ENCODE data around the gene TSEN2.
"Not testable (repeated sequence)": the region's sequence is repeated elsewhere in the genome, so short reads cannot be mapped to it uniquely, and the experiment has no call there.

Gene TSEN2

DNA sequence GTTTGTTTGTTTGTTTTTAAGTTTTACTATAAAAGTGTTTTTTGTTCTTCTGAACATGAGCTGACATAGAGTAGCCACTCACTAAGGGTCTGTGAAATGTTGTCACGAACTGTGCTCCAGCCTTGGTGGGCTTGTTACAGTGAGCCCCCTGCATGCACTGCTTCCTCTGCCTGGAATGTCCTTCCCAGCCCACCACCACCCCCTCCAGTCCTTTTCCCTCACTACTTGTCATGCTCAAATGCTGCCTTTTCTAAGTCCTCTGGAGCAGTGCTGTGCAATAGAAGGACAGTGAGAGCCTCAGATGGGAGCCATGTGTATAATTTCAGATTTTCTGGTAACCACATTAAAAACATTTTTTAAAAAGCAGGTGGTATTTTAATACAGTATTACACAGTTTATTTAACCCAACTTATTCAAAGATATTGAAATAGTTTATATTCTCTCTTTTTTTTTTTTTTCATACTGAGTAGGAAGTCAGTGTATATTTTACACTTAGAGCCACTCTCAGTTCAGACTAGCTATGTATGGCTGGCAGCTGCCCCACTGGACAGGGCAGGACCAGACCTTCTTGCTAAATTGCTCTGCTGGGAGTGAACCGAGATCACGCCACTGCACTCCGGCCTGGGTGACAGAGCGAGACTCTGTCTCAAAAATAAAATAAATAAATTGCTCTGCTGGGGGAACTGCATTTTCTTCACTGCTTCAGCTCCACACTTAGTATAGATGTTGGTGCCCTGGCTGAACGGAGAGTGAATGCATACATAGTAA lies 34.2 kb downstream of the TSEN2 start:
- Mint-ChIP-seq H3K4me3 (no peak overlapping the region), H3K4me1 (ENCODE audit: low read depth) (no peaks in the 10 kb centered on the region), H3K9me3 (no peaks in the 10 kb centered on the region), H3K27me3 (no peaks in the 10 kb centered on the region), H3K36me3 (ENCODE audit: low read depth) (peaks cover 76% of the 10 kb centered on the region), H3K27ac (no peak overlapping the region)
- no peak for DNase-seq

DNA sequence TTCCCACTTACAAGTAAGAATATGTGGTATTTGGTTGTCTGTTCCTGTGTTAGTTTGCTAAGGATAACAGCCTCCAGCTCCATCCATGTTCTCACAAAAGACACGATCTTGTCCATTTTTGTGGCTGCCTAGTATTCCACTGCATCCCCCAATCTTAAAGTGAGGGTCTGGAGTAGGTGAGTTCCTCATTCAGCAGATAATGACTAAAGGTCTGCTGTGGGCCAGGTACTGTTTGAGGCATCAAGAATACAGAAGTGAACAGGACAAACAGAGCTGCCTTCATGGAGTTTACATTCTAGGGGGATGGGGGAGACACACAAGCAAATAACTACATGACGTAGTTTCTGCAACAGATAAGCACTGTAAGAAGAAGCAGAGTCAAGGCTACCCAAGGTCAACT lies 36.7 kb downstream of the TSEN2 start:
- Mint-ChIP-seq H3K9me3 (no peaks in the 10 kb centered on the region), H3K36me3 (ENCODE audit: low read depth) (peaks cover 78% of the 10 kb centered on the region)

DNA sequence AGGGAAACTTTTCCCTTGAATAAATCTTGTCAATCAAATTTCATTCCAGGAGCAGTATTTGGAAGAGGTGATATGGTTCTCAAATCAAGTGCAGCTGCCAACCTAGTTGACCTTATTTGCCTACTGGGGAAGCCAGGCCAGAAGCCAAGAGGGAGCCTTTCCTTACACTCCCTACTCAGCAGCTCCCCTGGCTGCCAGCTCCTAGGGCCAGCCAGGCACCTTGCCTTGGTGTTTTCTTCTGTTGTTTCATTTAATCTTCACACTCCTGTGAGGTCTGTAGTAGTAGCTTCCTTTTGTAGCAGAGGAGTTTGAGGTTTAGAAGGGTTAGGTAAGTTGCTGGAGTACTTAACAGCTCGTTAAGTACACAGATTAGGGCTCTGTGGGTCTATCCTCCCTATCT lies 38.4 kb downstream of the TSEN2 start:
- Mint-ChIP-seq H3K4me3 (no peak overlapping the region), H3K36me3 (ENCODE audit: low read depth) (peaks cover 82% of the 10 kb centered on the region), H3K4me1 (ENCODE audit: low read depth) (no peaks in the 10 kb centered on the region), H3K27me3 (no peaks in the 10 kb centered on the region), H3K9me3 (no peaks in the 10 kb centered on the region), H3K27ac (no peak overlapping the region)
- no peak for DNase-seq

More for the DNA sequence above, 36.7 kb downstream of the TSEN2 start:
- no peaks in the 10 kb centered on the region for H3K27me3 Mint-ChIP-seq
- H3K27ac Mint-ChIP-seq = no peak overlapping the region
- no peak for DNase-seq
- H3K4me3 Mint-ChIP-seq = no peak overlapping the region
- H3K4me1 Mint-ChIP-seq (ENCODE audit: low read depth) = no peaks in the 10 kb centered on the region

DNA sequence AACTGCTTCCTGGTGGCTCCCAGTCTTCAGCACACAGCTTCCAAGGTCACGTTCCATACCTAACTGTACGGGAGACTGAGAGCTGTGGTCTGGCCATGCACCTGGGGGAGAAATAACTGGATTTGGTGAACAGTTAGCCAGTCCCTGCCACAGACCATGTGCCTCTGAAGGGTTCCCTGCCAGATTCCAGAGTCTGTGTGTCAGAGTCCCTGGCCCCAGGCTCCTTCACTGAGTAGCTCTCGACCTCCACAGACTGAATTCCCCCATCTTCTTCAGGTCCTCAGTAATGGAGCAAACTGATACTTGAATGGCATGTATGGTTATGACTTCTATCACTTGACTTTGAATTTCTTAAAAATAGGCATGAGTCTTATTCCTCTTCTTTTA lies 43.5 kb downstream of the TSEN2 start:
- no peak overlapping the region for H3K27ac Mint-ChIP-seq
- H3K36me3 Mint-ChIP-seq (ENCODE audit: low read depth) = peaks cover 90% of the 10 kb centered on the region
- no peaks in the 10 kb centered on the region for H3K9me3 Mint-ChIP-seq
- H3K27me3 Mint-ChIP-seq = no peaks in the 10 kb centered on the region
- H3K4me1 Mint-ChIP-seq (ENCODE audit: low read depth) = peaks cover 12% of the 10 kb centered on the region
- no peak for DNase-seq
- H3K4me3 Mint-ChIP-seq = no peak overlapping the region

DNA sequence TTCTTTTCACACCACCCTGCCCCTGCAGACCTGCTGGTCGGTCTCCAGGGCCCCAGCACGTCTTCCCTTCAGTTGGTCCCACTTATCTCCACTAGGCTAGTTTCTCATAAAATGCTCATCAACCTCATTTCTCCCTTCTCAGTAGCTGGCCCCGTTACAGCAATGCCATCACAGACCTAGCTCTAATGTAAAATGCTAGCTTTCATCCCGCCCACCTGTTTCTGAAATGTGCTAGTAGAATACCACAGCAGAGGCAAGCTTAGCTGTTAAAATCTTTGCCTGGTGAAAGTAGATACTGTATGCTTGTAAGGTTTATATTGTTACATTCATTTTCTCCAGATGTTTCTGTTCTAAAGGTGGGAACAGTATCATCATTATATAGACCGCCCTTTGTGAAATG lies 47.9 kb downstream of the TSEN2 start:
- H3K4me1 Mint-ChIP-seq (ENCODE audit: low read depth) = peaks cover 12% of the 10 kb centered on the region
- H3K9me3 Mint-ChIP-seq = no peaks in the 10 kb centered on the region
- peaks cover 79% of the 10 kb centered on the region for H3K36me3 Mint-ChIP-seq (ENCODE audit: low read depth)
- H3K27ac Mint-ChIP-seq = peak overlapping the region; percentile 44
- DNase-seq = no peak
- no peak overlapping the region for H3K4me3 Mint-ChIP-seq
- no peaks in the 10 kb centered on the region for H3K27me3 Mint-ChIP-seq

DNA sequence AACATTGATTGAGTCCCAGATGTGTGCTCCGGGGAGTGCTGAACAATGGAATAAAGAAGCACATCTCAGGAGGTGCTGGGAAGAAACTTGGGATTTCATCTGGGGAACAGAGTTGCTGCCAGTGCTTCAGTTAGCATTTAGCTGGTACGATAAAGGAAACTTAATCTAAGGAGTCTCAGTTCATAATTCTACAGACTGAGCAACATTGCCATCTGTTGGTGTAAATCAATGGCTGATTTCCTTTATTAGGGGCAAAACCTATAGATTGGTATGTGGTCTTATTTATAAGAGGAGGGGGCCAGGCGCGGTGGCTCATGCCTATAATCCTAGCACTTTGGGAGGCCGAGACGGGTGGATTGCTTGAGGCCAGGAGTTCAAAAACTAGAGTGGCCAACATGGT lies 52.1 kb downstream of the TSEN2 start:
- Mint-ChIP-seq H3K4me1 (ENCODE audit: low read depth) (peaks cover 8% of the 10 kb centered on the region), H3K27me3 (no peaks in the 10 kb centered on the region), H3K36me3 (ENCODE audit: low read depth) (peaks cover 69% of the 10 kb centered on the region), H3K9me3 (no peaks in the 10 kb centered on the region), H3K4me3 (no peak overlapping the region), H3K27ac (no peak overlapping the region)
- DNase-seq = no peak

DNA sequence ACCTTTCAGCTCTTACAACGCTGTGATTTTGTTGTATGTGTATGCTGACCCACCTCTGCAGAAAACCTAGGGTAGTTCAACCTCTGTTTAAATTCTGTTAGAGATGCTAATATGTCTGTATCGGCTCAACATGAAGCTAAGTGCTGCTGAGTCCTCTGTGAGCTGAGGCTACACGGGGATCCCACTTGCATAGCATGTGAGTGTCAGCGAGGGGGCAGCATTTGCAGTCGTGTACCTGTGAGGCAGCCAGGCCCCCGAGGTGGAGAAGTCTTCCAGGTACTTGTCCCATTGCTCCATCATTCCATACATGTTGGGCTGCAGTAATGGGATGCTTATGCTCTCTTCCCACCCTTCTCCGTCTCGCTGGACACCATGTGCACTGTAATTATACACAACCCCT lies 57.3 kb downstream of the TSEN2 start:
- Mint-ChIP-seq H3K4me3 (no peak overlapping the region), H3K9me3 (no peaks in the 10 kb centered on the region), H3K27ac (peak overlapping the region; percentile 27), H3K36me3 (ENCODE audit: low read depth) (peaks cover 41% of the 10 kb centered on the region), H3K4me1 (ENCODE audit: low read depth) (peaks cover 2% of the 10 kb centered on the region), H3K27me3 (no peaks in the 10 kb centered on the region)
- no peak for DNase-seq

DNA sequence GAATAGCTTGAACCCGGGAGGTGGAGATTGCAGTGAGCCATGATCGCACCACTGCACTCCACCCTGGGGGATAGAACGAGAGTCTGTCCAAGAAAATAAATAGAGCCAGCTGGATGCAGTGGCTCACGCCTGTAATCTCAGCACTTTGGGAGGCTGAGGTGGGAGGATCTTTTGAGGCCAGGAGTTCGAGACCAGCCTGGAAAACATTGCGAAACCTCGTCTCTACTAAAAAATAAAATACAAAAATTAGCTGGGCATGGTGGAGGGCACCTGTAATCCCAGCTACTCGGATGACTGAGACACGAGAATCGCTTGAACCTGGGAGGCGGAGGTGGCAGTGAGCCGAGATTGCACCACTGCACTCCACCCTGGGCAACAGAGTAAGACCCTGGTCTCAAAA lies 59.2 kb downstream of the TSEN2 start:
- peaks cover 33% of the 10 kb centered on the region for H3K36me3 Mint-ChIP-seq (ENCODE audit: low read depth)

DNA sequence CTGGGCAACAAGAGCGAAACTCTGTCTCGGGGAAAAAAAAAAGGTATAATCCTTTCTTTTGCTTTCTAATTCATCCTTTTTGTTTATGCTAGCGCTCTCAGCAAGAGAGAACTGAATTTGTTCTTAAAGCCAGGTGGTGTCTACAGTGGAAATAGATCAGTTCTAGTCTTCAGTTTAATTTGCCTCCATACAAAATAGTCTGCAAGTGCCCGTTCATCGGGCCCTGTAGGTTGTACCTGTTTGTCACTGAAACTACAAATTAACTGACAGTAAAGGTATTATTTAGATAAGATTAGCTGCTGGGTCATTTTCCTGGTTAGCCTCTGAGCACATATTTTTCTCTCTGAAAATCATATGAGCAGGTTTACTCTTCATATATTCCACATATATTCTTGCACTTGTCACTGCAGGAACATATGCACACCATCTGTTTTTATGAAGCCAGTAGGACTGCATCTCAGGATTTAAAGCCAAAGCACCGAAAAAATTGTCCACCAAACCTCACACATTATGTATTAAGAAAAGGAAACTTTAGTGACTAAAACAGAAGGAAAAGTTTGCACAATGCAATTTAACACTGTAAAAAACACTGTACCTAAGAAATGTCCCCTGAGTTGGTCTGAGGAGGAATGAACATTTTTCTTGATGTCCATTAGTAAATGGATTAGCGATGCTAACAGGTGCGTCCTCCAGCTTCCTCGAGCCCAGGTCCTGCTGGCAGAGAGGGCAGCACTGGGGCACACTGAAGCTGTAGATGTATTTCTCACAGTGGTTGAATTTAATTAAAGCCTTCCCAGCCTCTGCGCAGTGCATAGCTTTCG lies 60.6 kb downstream of the TSEN2 start:
- Mint-ChIP-seq H3K9me3 (no peaks in the 10 kb centered on the region), H3K4me1 (ENCODE audit: low read depth) (peaks cover 2% of the 10 kb centered on the region), H3K4me3 (no peak overlapping the region), H3K27me3 (no peaks in the 10 kb centered on the region), H3K27ac (no peak overlapping the region), H3K36me3 (ENCODE audit: low read depth) (peaks cover 23% of the 10 kb centered on the region)
- no peak for DNase-seq

More for the DNA sequence above, 59.2 kb downstream of the TSEN2 start:
- H3K4me3 Mint-ChIP-seq; H3K9me3 Mint-ChIP-seq; H3K27me3 Mint-ChIP-seq; H3K27ac Mint-ChIP-seq; DNase-seq; H3K4me1 Mint-ChIP-seq (ENCODE audit: low read depth): not testable (repeated sequence)

DNA sequence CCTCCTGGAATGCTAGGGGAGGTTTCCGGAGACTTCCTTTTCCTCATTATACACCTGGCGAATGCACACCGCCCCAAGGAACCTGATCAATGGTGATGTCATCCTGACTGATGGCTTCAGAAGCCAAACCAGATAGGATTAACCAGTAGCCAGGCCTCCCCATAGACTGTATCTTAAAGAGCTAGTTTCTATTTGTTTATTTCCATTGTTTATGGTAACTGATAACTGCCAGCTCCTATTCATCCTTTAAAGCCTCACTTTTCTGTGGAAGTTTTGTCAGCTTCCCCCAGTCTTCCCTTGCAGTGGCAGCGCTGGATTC lies 61.2 kb downstream of the TSEN2 start, which contains the start of gene MKRN2OS:
Gene MKRN2OS, minus strand, starts transcription at position 27 of the 319 bp plus-strand sequence. CDS start 35 bp downstream, outside the sequence.
- no peak for DNase-seq
- no peak within 1 kb of the TSS for H3K4me3 Mint-ChIP-seq
- H3K27ac Mint-ChIP-seq = no peak within 1 kb of the TSS
- H3K27me3 Mint-ChIP-seq = peaks cover 2% of the 10 kb centered on the region
- peaks cover 2% of the 10 kb centered on the region for H3K4me1 Mint-ChIP-seq (ENCODE audit: low read depth)
- H3K36me3 Mint-ChIP-seq (ENCODE audit: low read depth) = peaks cover 19% of the 10 kb centered on the region
- H3K9me3 Mint-ChIP-seq = no peaks in the 10 kb centered on the region

DNA sequence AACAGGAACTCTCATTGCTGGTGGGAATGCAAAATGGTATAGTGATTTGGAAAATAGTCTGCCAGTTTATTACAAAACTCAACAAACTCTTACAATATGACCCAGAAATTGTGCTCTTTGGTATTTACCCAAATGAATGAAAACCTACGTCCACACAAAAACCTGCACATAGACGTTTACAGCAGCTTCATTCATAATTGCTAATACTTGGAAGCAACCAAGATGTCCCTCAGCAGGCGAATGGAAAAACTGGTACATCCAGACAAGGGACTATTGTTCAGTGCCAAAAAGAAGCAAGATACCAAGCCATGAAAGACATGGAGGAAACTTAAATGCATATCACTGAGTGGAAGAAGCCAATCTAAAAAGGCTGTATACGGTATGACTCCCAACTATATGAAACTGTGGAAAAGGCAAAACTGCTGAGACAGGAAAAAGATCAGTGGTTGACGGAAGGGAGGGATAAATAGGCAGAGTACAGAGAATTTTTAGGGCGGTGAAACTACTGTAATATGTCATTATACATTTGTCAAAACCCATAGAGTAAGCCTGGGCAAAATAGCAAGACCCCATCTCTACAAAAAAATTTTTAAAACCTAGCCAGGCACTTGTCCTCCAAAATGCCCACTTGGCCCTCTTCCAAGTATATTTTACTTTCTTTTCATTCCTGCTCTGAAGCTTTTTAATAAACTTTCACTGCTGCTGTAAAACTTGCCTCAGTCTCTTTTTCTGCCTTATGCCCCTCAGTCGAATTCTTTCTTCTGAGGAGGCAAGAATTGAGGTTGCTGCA lies 65.9 kb downstream of the TSEN2 start:
- DNase-seq = no peak
- peaks cover 8% of the 10 kb centered on the region for H3K4me1 Mint-ChIP-seq (ENCODE audit: low read depth)
- H3K9me3 Mint-ChIP-seq = no peaks in the 10 kb centered on the region
- no peak overlapping the region for H3K27ac Mint-ChIP-seq
- no peaks in the 10 kb centered on the region for H3K36me3 Mint-ChIP-seq (ENCODE audit: low read depth)
- H3K27me3 Mint-ChIP-seq = peaks cover 28% of the 10 kb centered on the region
- H3K4me3 Mint-ChIP-seq = no peak overlapping the region

DNA sequence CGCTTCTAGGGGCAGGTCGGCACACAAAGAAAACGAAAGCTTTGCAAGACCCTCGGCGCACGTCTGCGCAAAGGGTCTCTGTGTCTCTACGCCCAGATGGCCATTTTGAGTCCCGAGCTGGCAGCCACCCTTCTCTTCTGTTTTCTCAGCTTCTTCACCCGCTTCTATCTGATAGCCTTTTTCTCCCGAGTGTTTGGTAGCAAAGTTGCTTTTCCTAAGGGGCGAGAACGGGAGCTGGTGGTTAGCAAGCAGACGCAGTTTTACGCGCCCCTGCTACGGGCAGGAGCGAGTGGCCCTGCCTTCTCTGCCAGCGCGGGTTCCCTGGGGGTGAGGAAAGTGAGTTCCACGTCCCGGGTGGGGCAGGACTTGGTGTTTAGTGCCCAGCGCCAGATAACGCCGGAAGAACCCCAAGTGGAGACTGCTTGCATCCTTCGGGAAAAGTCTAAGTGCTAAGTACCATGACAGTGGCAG lies 69.7 kb downstream of the TSEN2 start:
- DNase-seq = peak; percentile 51
- Mint-ChIP-seq H3K4me3 (peak overlapping the region; percentile 86), H3K9me3 (no peaks in the 10 kb centered on the region), H3K27ac (no peak overlapping the region), H3K4me1 (ENCODE audit: low read depth) (peaks cover 30% of the 10 kb centered on the region), H3K27me3 (peaks cover 36% of the 10 kb centered on the region), H3K36me3 (ENCODE audit: low read depth) (peaks cover 9% of the 10 kb centered on the region)

DNA sequence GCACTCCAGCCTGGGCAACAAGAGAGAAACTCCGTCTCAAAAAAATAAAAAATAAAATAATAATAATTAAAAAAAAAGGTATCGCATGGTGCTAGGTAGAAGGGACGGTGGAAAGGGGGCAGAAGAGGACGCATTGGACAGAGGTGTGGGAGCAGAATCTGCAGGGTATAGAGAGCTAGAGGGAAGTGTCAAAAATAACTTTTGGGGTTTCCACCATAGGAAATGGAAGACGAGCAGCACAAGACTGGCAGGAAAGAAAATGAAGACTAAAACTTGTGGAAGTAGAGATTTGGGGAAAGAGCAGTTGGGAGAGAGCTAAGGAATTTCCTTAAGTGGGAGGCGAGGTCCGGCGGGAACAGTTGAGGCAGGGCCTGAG lies 72.0 kb downstream of the TSEN2 start:
- peaks cover 54% of the 10 kb centered on the region for H3K4me1 Mint-ChIP-seq (ENCODE audit: low read depth)

DNA sequence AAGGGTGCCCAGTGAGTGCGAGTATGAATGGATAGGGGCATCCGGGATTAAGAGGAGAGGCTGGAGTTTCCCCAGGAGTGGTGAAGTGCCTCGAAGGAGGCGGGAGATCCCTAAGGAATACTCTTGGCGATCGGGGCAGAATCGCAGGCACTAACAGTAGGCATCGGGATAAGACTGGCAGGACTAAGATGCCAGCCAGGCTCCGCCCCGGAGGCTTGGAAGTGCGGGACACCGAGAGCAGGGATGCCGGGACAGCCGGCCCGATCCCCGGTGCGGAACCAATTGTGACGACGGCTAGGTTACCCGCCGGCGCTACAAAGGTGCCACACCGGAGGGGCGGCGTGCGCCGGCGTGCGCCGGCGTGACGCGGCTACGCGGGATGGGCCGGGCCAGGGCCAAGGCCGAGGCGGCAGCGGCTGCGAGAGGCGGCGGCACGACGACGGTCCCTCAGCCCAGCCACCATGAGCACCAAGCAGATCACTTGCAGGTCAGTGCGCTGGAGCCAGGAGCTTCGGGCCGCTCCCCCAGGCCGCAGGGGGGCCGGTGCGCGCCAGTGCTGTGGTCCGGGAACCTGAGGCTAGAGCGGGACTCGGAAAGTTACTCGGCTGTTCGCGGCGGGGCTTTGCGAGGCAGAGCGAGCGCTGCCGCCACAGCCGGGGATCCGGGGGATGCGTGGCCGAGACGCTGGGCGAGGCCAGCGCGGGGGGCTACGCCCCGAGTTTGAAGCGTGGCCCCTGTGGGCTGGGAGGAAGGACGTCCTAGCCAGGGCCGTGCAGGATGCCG lies 72.6 kb downstream of the TSEN2 start, which contains the start of gene MKRN2:
Gene MKRN2, plus strand, starts transcription at position 398 of the 783 bp plus-strand sequence. Its CDS starts 64 bp downstream, at position 462.
- Mint-ChIP-seq H3K9me3 (no peaks in the 10 kb centered on the region), H3K4me1 (ENCODE audit: low read depth) (peaks cover 60% of the 10 kb centered on the region), H3K27ac (peak within 1 kb of the TSS; percentile 95), H3K4me3 (peak within 1 kb of the TSS; percentile 95), H3K27me3 (peaks cover 29% of the 10 kb centered on the region), H3K36me3 (ENCODE audit: low read depth) (peaks cover 9% of the 10 kb centered on the region)
- peak; percentile 94 for DNase-seq

More for the DNA sequence above, 72.0 kb downstream of the TSEN2 start:
- Mint-ChIP-seq H3K27ac (peak overlapping the region; percentile 95), H3K9me3 (no peaks in the 10 kb centered on the region), H3K36me3 (ENCODE audit: low read depth) (peaks cover 9% of the 10 kb centered on the region), H3K4me3 (peak overlapping the region; percentile 95), H3K27me3 (peaks cover 29% of the 10 kb centered on the region)
- no peak for DNase-seq

All from activated T-cell treated with anti-CD3 and anti-CD28 coated beads, Interleukin-2, amount 50 U/mL, for 24 hours (primary cell).